Mesodermal cell (in vitro differentiated cells): Measurements from ENCODE around the gene SP8.

Experiments
- H3K27ac ChIP-seq: 2 replicates; pipeline ENCODE4 v1.7.0; 2013; ENCODE audit warnings: mild to moderate bottlenecking, low read depth, low read length, moderate library complexity; ENCODE audit not compliant: severe bottlenecking
- H3K36me3 ChIP-seq: 2 replicates; pipeline ENCODE4 v1.7.1; 2013; ENCODE audit warnings: mild to moderate bottlenecking, low read length, moderate library complexity; ENCODE audit not compliant: control insufficient read depth, insufficient read depth
- H3K4me1 ChIP-seq: one replicate; pipeline ENCODE4 v1.7.1; 2013; ENCODE audit warnings: mild to moderate bottlenecking, low read length; ENCODE audit not compliant: insufficient read depth, control insufficient read depth, poor library complexity, severe bottlenecking
- H3K4me3 ChIP-seq: 2 replicates; pipeline ENCODE4 v1.7.0; 2013; ENCODE audit warnings: low read length, control low read depth, mild to moderate bottlenecking; ENCODE audit not compliant: insufficient read depth, poor library complexity, severe bottlenecking; ENCODE audit errors: extremely low read depth
- H3K9me3 ChIP-seq: 2 replicates; pipeline ENCODE4 v1.7.1; 2013; ENCODE audit warnings: mild to moderate bottlenecking, low read length, moderate library complexity; ENCODE audit not compliant: control insufficient read depth
- WGBS, 2 experiments: methylation state at CpG; one replicate each; pipeline ENCODE4 v1.1.5; 2013; ENCODE audit warnings: missing lambda C conversion rate in 2 of 2; ENCODE audit not compliant: insufficient coverage in 2 of 2; 5-methylcytosine and 5-hydroxymethylcytosine counted together

Gene SP8

GRCh38 chr7:20748853-20749252 is 37.8 kb downstream of the SP8 start:
- Histone ChIP-seq H3K27ac (no peak overlapping the region), H3K36me3 (no peaks in the 10 kb centered on the region), H3K4me1 (no peaks in the 10 kb centered on the region), H3K9me3 (no peaks in the 10 kb centered on the region), H3K4me3 (no peak overlapping the region)
- WGBS, 2 experiments: no CpG with 5 or more reads among the region's 1 CpG

DNA sequence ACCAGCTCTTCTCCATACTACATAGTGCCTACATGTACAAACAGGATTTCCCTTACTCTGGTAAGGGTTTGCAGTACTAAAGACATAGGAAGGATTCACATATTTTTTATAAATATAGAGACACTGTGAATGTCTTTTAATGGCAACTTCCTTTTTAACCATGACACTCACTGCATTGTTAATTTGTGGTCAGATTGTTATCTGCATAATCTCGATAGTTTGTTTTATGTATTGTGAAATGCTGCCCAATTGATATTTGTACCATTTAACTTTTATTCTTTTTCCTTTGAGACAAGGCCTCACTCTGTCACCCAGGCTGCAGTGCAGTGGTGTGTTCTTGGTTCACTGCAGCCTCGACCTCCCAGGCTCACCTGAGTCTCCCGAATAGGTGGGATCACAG is 39.7 kb downstream of the SP8 start:
- Histone ChIP-seq H3K4me1 (no peaks in the 10 kb centered on the region), H3K9me3 (no peaks in the 10 kb centered on the region), H3K4me3 (no peak overlapping the region), H3K27ac (no peak overlapping the region), H3K36me3 (no peaks in the 10 kb centered on the region)
- WGBS, 2 experiments: 75% methylated on average over 2 of the region's 3 CpGs; no CpG with 5 or more reads in 1 of the 2 experiments

DNA sequence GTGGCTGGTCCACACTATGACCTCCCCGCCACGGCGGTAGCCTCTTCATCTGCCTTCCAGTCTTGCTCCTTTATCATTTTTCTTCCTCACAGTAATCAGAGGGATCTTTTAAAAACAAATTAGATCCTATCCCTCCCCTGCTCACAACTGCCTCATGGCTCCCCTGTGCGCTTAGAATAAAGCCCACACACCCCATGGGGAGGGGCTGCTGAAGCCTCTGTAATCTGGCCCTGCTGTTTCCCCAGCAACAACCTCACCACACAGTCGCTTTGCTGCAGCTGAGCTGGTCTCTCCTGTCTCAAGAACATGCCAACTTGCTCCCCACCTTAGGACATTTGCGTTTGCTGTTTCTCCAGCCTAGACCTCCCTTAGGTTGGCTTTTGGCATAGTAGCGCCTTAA is 41.0 kb downstream of the SP8 start:
- WGBS, 2 experiments: 78 to 85% methylated on average over 7 of the region's 7 CpGs
- H3K9me3 ChIP-seq: no peaks in the 10 kb centered on the region
- H3K36me3 ChIP-seq: no peaks in the 10 kb centered on the region
- H3K4me3 ChIP-seq: no peak overlapping the region
- no peak overlapping the region for H3K27ac ChIP-seq
- H3K4me1 ChIP-seq: no peaks in the 10 kb centered on the region

DNA sequence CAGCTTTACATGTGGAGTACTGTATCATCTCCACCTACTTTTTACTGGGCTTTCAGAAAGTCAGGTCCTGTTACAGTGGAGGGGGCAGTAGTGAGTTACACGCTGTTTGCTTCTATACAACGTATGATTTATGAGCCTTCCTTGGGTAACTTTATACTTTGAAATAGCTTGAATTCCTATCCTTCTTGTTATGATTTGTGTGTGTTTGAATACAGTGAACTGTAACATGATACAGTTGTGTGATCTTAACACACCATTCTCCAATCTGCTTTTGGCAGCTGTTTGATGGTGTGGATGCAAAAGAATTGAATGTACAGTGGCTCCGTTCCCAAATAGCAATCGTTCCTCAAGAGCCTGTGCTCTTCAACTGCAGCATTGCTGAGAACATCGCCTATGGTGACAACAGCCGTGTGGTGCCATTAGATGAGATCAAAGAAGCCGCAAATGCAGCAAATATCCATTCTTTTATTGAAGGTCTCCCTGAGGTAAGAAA is 41.7 kb downstream of the SP8 start:
- no peaks in the 10 kb centered on the region for H3K36me3 ChIP-seq
- no peak overlapping the region for H3K4me3 ChIP-seq
- no peak overlapping the region for H3K27ac ChIP-seq
- 95 to 98% methylated on average over 3 to 5 of the region's 7 CpGs for WGBS, 2 experiments
- H3K4me1 ChIP-seq: no peaks in the 10 kb centered on the region
- no peaks in the 10 kb centered on the region for H3K9me3 ChIP-seq

GRCh38 chr7:20742913-20743312 is 43.8 kb downstream of the SP8 start:
- Histone ChIP-seq H3K4me1 (no peaks in the 10 kb centered on the region), H3K4me3 (no peak overlapping the region)
- WGBS, 2 experiments: 89 to 90% methylated on average over 2 to 4 of the region's 5 CpGs

DNA sequence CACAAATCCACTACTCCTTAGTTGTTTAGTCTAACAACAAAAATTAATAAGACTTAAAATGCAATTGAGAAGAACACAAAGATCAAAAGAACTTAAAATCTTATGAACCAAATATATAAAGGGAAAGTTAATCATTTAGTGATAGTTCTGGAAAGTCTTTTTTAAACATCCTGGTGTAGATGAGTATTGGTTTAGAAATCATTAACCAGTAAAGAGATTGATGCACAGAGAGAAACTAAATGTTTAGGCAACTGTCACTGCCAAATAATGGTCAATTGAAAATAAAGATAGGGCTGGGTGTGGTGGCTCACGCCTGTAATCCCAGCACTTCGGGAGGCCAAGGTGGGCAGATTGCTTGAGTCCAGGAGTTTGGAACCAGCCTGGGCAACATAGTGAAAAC is 44.9 kb downstream of the SP8 start:
- Histone ChIP-seq H3K27ac (no peak overlapping the region), H3K4me1 (no peaks in the 10 kb centered on the region), H3K36me3 (no peaks in the 10 kb centered on the region), H3K4me3 (no peak overlapping the region), H3K9me3 (no peaks in the 10 kb centered on the region)
- no CpG with 5 or more reads among the region's 2 CpGs for WGBS, 2 experiments

More at GRCh38 chr7:20742913-20743312, 43.8 kb downstream of the SP8 start:
- Histone ChIP-seq H3K27ac (no peak overlapping the region), H3K9me3 (no peaks in the 10 kb centered on the region), H3K36me3 (no peaks in the 10 kb centered on the region)

GRCh38 chr7:20738518-20739481 is 47.9 kb downstream of the SP8 start:
- Histone ChIP-seq H3K9me3 (no peaks in the 10 kb centered on the region), H3K4me3 (no peak overlapping the region), H3K4me1 (no peaks in the 10 kb centered on the region), H3K36me3 (no peaks in the 10 kb centered on the region), H3K27ac (no peak overlapping the region)
- 97 to 100% methylated on average over 6 to 7 of the region's 11 CpGs for WGBS, 2 experiments

- Histone ChIP-seq H3K4me1 (no peaks in the 10 kb centered on the region), H3K9me3 (no peaks in the 10 kb centered on the region), H3K27ac (no peak overlapping the region), H3K36me3 (no peaks in the 10 kb centered on the region), H3K4me3 (no peak overlapping the region)
- 82 to 87% methylated on average over 2 to 3 of the region's 5 CpGs for WGBS, 2 experiments
Measured at GRCh38 chr7:20737840-20738448, 48.7 kb downstream of the SP8 start.

- Histone ChIP-seq H3K4me1 (no peaks in the 10 kb centered on the region), H3K36me3 (no peaks in the 10 kb centered on the region), H3K4me3 (no peak overlapping the region), H3K27ac (no peak overlapping the region), H3K9me3 (no peaks in the 10 kb centered on the region)
- 60 to 90% methylated on average over 1 to 3 of the region's 4 CpGs for WGBS, 2 experiments
Measured at GRCh38 chr7:20735346-20736065, 51.2 kb downstream of the SP8 start.
